SKM-1 (cell line): Measurements from ENCODE around the gene ZNF778.

Experiments
- DNase-seq: peaks from one replicate; lab custom pipeline; 2025; ENCODE audit not compliant: unreplicated experiment; lab: John Stamatoyannopoulos, UW

Gene ZNF778

GRCh38 chr16:89273741-89274472, 56.4 kb downstream of the ZNF778 start:
- DNase-seq: no peak

GRCh38 chr16:89274561-89275283, 57.2 kb downstream of the ZNF778 start:
- DNase-seq: no peak

GRCh38 chr16:89275284-89275584, 57.7 kb downstream of the ZNF778 start:
- no peak for DNase-seq

- no peak for DNase-seq
Measured at GRCh38 chr16:89275837-89276720, 58.6 kb downstream of the ZNF778 start.

- DNase-seq: no peak
Measured at GRCh38 chr16:89277049-89277448, 59.5 kb downstream of the ZNF778 start.

GRCh38 chr16:89277641-89278341, 60.3 kb downstream of the ZNF778 start:
- no peak for DNase-seq

- no peak for DNase-seq
Measured at GRCh38 chr16:89278441-89279240, 61.1 kb downstream of the ZNF778 start.

- no peak for DNase-seq
Measured at GRCh38 chr16:89279666-89280481, 62.4 kb downstream of the ZNF778 start.

GRCh38 chr16:89280546-89281188, 63.2 kb downstream of the ZNF778 start:
- DNase-seq: no peak

- DNase-seq: no peak
Measured at GRCh38 chr16:89281189-89281577, 63.7 kb downstream of the ZNF778 start.

- DNase-seq: no peak
Measured at GRCh38 chr16:89281829-89282228, 64.3 kb downstream of the ZNF778 start.

GRCh38 chr16:89282523-89282922, 65.0 kb downstream of the ZNF778 start:
- no peak for DNase-seq

GRCh38 chr16:89283449-89283848, 65.9 kb downstream of the ZNF778 start:
- DNase-seq: no peak

- no peak for DNase-seq
Measured at GRCh38 chr16:89285381-89285780, 67.9 kb downstream of the ZNF778 start.

- DNase-seq: no peak
Measured at GRCh38 chr16:89286096-89286495, 68.6 kb downstream of the ZNF778 start.
